G401 (cell line): ENCODE data around the gene ZC3H4. TPM values are rescaled to one million over a fixed set of nuclear protein-coding genes. Genes with fewer than 3 reads are reported as not detected.

ENCODE experiments used
- DNase-seq: peaks from one replicate; pipeline ENCODE4 v3.0.0-alpha.2; 2015; ENCODE audit warnings: low spot score
- in situ Hi-C: cut with HindIII; loops from 2 replicates; pipeline ENCODE4 v1.10.0; 2016; ENCODE audit warnings: low sequenced_read_pairs, mixed read lengths
- total RNA-seq: library from RNA; depleted of rRNA; stranded (reverse); fragments of >200 nt; shearing (Covaris generic); gene quantifications from 2 replicates; pipeline ENCODE4 v1.2.3, GENCODE V29; 2014; rRNA removed

ZC3H4 gene
- 12.4 and 16.8 TPM in 2 replicates for total RNA-seq

GRCh38 chr19:47112997-47113849, at the start of gene ZC3H4:
ZC3H4 (minus strand) TSS chr19:47113776; CDS start chr19:47112584, 1,192 bp downstream.
- peak; percentile 99 for DNase-seq
- in situ Hi-C loops = no loop called here

GRCh38 chr19:47161876-47162489, 48.4 kb upstream of the ZC3H4 start:
- no peak for DNase-seq
- in situ Hi-C loops = no loop called here

DNA sequence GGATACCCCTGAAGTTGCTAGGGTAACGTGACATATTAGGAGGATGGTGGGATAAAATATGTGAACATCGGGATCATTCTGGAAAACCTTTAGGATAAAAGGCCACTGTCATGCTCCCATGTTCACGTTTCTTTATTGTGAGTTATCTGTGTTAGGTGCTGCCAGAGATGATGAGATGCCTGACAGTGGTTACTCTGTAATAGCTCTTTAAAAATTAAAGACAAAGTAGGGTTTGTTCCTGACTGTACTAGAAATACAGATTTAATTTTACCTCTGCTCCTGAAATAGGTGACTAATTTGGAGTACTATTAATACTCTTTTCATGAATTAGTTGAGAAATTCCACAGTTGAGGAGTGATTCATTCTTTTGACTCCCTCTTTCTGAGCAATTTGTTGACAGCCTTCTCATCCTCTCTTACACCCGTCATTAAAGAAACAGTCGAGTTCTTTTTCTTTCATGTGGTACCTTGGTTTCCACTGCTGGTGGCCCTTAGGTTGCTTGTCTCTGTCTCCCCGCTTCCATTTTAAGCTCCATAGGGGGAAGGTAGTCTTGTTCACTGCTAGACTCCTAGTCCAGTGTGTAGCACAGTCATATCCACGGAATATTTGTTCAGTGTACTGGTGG, 45.4 kb upstream of the ZC3H4 start:
- in situ Hi-C loops = no loop called here
- DNase-seq = no peak

DNA sequence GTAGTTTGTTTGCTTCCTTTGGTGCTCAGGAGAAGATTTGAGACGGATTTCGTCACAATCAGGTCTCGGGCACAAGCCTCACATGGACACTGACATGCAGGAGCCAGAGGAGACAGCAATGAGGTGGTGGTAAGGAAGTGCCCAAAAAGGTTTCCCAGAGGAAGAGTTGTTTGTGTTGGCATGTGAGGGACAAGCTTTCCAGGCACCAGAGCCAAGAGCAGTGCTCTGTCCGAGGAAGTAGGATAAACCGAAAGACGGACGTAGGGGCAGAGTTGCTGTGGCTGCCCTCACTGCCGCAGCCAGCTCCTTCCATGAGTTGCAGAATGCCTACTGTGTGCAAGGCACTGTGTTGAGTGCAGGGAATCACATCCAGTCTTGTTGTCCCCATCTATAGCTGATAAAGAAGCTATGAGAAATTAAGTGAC, 44.8 kb upstream of the ZC3H4 start:
- in situ Hi-C loops = no loop called here

DNA sequence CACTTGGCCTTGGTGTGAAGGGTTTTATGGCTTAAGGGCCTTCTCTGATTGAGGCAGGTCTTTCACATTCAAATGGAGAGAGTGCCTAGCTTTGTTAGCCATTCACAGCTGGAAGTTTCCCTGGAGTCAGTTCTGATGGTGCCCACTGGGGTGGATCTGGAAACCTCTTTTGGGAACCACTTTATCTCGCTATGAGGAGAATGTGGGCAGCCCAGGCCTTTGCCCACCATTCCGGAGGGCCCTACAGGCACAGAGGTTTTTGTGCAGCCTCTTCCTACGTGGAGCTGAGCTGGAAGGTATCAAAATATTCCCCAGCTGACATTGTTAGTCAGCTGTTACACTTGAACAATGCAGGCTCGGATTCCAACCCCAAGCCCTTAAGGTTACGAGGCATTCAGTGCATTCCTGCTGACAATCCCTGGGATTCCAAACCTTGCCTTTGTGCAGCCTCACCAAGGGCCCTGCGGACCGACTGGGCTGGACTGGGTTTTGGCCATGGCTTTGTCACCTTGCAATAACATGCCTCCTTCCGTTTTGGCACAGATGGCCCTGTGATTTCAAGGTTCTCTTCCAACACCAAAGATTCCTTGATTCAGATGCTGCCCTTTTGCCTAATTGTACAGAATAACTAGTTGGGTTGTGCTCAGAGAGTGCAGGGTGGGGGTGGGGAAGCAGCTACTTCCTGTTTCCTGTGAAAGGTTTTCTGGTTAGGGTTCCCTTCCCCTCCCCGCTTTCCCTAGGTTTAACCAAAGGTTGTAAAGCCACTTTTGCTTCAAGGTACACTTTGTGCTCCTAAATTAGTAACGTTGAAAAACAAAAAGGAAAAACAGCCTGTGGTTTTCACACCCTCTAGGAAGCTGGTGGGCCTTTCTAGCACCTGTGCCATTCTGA, 44.1 kb upstream of the ZC3H4 start:
- in situ Hi-C loops = no loop called here
- peak; percentile 43 for DNase-seq

More for the DNA sequence above, 44.8 kb upstream of the ZC3H4 start:
- DNase-seq = no peak

- DNase-seq = no peak
- in situ Hi-C loops = no loop called here
Observed at GRCh38 chr19:47156861-47157430, 43.4 kb upstream of the ZC3H4 start.

DNA sequence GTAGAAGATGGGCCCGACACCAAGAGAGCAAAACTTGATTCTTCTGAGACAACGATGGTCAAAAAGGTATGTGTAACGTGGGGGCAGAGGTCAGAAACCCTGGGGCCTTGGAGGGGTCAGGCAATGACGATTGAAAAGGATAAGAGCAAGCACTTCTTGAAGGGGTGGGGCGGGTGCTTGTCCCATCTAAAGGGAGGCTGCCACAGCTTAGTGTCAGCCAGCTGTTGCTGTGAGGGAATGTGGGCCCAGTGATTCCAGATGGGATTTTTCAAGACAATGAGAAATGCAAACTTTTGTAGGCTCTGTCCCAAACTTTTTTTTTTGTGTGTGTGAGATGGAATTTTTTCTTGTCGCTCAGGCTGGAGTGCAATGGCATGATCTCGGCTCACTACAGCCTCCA, 41.6 kb upstream of the ZC3H4 start:
- DNase-seq = no peak
- in situ Hi-C loops = no loop called here

DNA sequence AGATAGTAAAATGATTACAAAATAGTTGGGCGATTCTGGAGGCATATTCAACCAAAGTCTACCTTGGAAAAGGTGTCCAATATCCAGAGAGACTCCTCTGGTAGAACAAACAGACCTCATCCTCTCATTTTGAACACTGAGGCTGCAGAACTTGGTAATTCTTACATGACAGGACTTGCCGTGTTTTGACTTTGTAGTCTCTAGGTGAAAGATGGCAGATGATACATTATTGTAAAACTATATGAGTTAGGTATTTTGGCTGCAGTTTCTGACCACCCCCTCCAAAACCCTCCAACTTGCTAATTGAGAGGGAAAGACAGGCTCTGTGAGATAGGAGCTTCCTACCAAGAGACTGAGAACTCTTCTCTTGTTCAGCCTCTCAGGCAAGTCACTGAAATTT, 39.7 kb upstream of the ZC3H4 start:
- in situ Hi-C loops = no loop called here
- no peak for DNase-seq

GRCh38 chr19:47152632-47153031, 39.1 kb upstream of the ZC3H4 start:
- no peak for DNase-seq
- in situ Hi-C loops = no loop called here

DNA sequence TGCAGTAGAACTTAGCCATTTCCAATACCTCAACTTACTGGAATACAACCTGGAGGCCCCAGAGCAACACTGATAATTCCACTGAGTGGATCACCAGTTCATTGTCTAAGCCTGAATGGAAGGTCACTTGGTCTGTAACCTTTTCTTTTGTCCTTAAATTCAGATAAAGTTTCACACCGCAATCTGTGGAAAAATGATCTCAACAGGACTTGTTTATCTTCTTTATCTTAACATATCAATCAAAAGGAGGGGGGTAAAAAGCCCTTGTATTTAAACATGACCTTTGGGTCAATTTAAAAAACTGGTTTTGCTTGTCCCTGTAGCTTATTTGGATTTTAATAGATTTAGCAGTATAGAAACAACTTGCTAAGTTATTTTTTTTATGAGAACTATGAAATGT, 38.6 kb upstream of the ZC3H4 start:
- in situ Hi-C loops = no loop called here
- no peak for DNase-seq

DNA sequence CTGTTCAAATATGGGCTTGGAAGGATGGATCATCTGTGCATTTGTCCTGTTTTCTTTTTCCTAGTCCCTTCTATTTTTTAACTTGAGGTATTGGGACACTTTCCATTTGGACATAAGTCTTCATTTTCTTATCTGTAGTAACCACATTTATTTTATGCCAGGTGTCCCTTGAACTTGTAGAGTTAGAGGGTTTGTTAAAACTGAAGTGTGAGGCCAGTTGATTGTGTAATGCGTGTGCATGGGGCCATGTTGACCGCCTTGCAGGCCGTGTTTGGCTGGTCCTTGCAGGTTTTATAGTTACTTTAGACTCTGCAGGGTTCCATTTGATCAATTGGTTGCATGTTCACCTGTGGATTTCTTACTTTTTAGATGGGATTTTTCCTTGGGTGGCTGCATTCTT, 38.1 kb upstream of the ZC3H4 start:
- DNase-seq = no peak
- in situ Hi-C loops = no loop called here

DNA sequence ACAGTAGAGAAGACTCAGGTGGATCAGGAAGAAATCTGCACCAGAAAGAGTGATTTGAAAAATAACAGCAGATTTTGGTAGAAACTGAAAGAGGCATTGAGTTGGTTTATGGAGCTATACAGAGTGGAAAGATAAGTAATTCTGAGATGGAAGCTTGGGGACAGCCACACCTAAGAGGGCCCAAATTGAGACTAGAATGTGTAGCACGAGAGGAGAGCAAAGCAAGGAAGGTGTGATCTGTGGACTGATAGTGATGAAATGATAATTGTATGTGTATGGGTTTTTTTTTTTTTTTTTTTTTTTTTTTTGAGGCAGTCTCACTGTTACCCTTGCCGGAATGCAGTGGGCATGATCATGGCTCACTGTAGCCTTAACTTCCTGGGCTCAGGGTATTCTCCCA, 33.3 kb upstream of the ZC3H4 start:
- in situ Hi-C loops = no loop called here
- DNase-seq = no peak

DNA sequence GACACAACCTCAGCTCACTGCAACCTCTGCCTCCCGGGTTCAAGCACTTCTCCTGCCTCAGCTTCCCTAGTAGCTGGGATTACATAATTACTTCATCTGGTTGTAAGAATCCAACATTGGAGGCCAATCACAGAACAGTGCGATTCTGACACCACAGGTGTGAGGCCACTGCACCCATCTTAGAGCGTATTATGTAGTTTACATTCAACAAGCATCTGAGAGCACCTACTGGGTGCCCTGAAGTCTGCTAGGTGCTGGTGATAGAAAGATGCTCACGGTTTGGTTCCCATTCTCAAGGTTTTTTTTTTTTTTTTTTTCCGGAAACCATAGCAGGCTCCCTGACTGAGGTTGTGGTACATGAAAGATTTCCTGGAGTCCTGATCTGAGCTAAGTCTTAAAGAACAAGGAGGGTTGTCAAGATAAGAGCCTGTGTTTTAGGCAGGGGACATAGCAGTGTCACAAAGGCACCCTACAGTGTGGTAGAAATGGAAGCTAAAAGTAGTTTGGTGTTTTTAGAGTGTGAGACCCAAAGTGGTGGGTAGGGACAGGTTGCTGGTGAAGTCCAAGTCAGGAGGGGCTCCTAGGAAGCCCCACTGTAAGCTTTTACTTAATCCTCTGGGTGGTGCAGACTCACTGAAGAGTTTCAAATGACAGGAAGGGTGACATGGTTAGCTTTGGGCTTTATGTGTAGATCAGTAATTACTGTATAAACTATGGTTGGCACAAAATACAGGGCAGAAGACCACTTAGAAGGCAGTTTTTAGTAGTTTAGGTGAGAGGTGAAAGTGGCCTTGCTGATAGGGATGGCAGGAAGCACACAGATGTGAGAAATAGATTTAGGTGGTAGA, 32.3 kb upstream of the ZC3H4 start:
- in situ Hi-C loops = no loop called here
- no peak for DNase-seq

GRCh38 chr19:47144630-47145029, 31.1 kb upstream of the ZC3H4 start:
- DNase-seq = no peak
- in situ Hi-C loops = no loop called here

GRCh38 chr19:47143322-47144073, 29.9 kb upstream of the ZC3H4 start:
- in situ Hi-C loops = no loop called here
- DNase-seq = peak; percentile 8

DNA sequence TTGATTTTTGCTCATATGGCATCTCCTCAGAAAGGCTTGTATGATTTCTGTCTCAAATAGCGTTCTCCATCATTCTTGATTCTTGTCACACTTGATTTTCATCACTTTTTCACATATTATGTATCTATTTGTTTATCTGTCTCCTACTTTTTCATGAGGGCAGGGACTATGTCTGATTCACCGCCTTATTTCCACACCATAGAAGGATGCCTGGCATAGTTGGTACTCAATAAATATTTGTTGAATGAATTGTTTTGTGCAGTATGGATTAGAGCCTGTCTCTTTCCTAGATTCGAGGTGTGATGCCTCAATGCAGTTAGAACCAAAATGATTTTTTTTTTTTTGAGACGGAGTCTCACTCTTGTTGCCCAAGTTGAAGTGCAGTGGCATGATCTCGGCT, 29.2 kb upstream of the ZC3H4 start:
- in situ Hi-C loops = no loop called here
- DNase-seq = no peak

GRCh38 chr19:47141695-47142094, 28.1 kb upstream of the ZC3H4 start:
- in situ Hi-C loops = no loop called here
- no peak for DNase-seq
